Measurements from ENCODE around the gene FADS2. TPM values are rescaled to one million over a fixed set of nuclear protein-coding genes. Genes with fewer than 3 reads are reported as not detected.

The FADS2 gene
- total RNA-seq, 1 experiment from 2014 or later, result 20.6 TPM

DNA sequence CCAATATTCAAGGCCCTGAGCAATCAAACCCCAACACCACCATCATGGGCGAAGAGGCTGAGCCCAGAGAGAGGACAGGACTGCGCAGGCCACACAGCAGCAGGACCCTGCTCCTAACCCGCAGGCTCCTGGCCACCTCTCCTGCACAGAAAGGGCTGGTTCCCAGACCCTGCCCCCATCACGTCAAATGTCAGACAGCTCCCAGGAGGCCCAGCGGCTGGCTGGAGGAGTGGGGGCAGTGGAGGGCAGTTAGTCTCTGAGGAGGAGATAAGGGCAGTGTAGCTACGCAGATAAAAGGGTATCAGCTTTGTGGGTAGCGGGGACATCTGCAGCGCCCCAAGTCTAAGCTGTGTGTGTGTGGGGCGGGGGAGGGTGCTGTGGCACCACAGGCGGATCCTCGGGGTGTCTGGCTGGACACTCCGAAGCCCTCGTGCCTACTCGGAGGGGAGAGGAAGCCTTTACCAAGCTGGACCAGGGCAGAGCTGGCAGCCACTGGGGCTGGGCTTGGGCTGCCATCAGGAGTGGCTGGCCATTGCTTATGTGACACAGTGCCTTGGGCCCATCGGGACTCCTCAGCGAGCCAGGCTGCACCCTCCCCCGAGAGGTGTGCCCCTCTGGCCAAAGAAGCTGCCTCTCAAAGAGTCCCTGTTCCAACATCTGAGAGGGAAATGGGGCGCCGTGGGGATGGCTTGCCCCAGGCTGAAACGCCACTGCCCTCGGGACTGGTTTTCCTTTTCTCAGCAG is 41.8 kb downstream of the FADS2 start:
- no peaks in the 10 kb centered on the region for H3K27me3 Mint-ChIP-seq (ENCODE audit: insufficient read depth, unreplicated experiment)
- no peak overlapping the region for H3K4me3 Mint-ChIP-seq (ENCODE audit: unreplicated experiment)
- no TSS peak for BruUV-seq (replicated peaks)
- no peaks in the 10 kb centered on the region for H3K36me3 Mint-ChIP-seq (ENCODE audit: insufficient read depth, unreplicated experiment)
- DNase-seq (ENCODE audit: unreplicated experiment), result no peak
- TF ChIP-seq CTCF (IDR thresholded peaks at IDR 0.05; ENCODE audit: unreplicated experiment), result no peak
- intact Hi-C loops (cut with micrococcal nuclease), result no loop called here
- H3K4me1 Mint-ChIP-seq (ENCODE audit: insufficient read depth, unreplicated experiment), result peaks cover 18% of the 10 kb centered on the region
- H3K27ac Mint-ChIP-seq (ENCODE audit: low read depth, unreplicated experiment), result no peak overlapping the region
- no peaks in the 10 kb centered on the region for H3K9me3 Mint-ChIP-seq (ENCODE audit: unreplicated experiment)
- CTCF ChIA-PET, result interaction anchor here (0.6 to 4.4 kb wide), 20 partner anchors 9 to 980 kb away, joined by 3 to 32 read pairs (median 4); partner anchors contain the start of gene FADS1
- POLR2A ChIA-PET, result interaction anchor here (1.0 to 1.4 kb wide), 3 partner anchors 20 to 77 kb away, joined by 4 to 6 read pairs (median 4); partner anchors contain the start of gene FEN1

GRCh38 chr11:61870541-61871031 is 42.5 kb downstream of the FADS2 start:
- intact Hi-C loops (cut with micrococcal nuclease), result loop anchor here (1.0 kb wide), 6 partner anchors 18 to 212 kb away; no protein-coding TSS in a partner anchor
- Mint-ChIP-seq H3K36me3 (ENCODE audit: insufficient read depth, unreplicated experiment) (no peaks in the 10 kb centered on the region), H3K9me3 (ENCODE audit: unreplicated experiment) (no peaks in the 10 kb centered on the region), H3K4me1 (ENCODE audit: insufficient read depth, unreplicated experiment) (peaks cover 18% of the 10 kb centered on the region), H3K27ac (ENCODE audit: low read depth, unreplicated experiment) (no peak overlapping the region), H3K27me3 (ENCODE audit: insufficient read depth, unreplicated experiment) (no peaks in the 10 kb centered on the region), H3K4me3 (ENCODE audit: unreplicated experiment) (no peak overlapping the region)
- CTCF ChIA-PET, result interaction anchor here (0.6 to 4.4 kb wide), 21 partner anchors 11 to 980 kb away, joined by 3 to 32 read pairs (median 4); partner anchors contain the start of gene FADS1
- POLR2A ChIA-PET, result interaction anchor here (1.0 to 1.4 kb wide), 3 partner anchors 20 to 77 kb away, joined by 4 to 6 read pairs (median 4); partner anchors contain the start of gene FEN1
- no peak for TF ChIP-seq CTCF (IDR thresholded peaks at IDR 0.05; ENCODE audit: unreplicated experiment)
- DNase-seq (ENCODE audit: unreplicated experiment), result no peak
- BruUV-seq (replicated peaks), result no TSS peak

DNA sequence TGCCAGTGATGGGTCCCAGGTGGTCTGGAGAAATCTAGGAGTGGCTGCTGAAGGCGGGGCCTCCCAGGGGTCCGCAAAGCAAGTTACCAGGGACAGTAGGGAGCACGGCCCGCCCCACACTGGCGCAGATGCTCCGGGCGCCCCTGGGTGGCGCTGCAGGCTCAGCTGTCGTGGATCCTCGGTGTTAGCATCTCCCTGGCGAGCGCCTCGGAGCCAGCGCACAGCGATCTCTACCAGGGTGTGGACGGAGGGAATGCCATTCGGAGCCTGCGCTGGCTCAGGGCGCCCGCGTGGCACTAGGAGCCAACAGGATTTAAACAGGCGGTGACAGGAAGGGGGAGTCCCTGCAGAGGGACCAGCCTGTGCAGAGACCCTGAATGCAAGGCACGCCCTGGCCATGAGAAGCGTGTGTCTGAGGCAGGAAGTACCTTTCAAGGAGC is 43.1 kb downstream of the FADS2 start:
- Mint-ChIP-seq H3K27me3 (ENCODE audit: insufficient read depth, unreplicated experiment) (no peaks in the 10 kb centered on the region), H3K27ac (ENCODE audit: low read depth, unreplicated experiment) (no peak overlapping the region), H3K9me3 (ENCODE audit: unreplicated experiment) (no peaks in the 10 kb centered on the region), H3K36me3 (ENCODE audit: insufficient read depth, unreplicated experiment) (peaks cover 3% of the 10 kb centered on the region), H3K4me3 (ENCODE audit: unreplicated experiment) (no peak overlapping the region), H3K4me1 (ENCODE audit: insufficient read depth, unreplicated experiment) (peaks cover 18% of the 10 kb centered on the region)
- BruUV-seq (replicated peaks), result no TSS peak
- TF ChIP-seq CTCF (IDR thresholded peaks at IDR 0.05; ENCODE audit: unreplicated experiment), result peak; percentile 97
- intact Hi-C loops (cut with micrococcal nuclease), result loop anchor here (1.0 kb wide), 6 partner anchors 17 to 211 kb away; no protein-coding TSS in a partner anchor
- CTCF ChIA-PET, result interaction anchor here (0.5 to 4.4 kb wide), 18 partner anchors 10 to 441 kb away, joined by 3 to 32 read pairs (median 6); partner anchors contain the start of gene FADS1
- DNase-seq (ENCODE audit: unreplicated experiment), result peak; percentile 78
- POLR2A ChIA-PET, result interaction anchor here (1.0 to 1.4 kb wide), 3 partner anchors 19 to 78 kb away, joined by 4 to 6 read pairs (median 4); partner anchors contain the start of gene FEN1

DNA sequence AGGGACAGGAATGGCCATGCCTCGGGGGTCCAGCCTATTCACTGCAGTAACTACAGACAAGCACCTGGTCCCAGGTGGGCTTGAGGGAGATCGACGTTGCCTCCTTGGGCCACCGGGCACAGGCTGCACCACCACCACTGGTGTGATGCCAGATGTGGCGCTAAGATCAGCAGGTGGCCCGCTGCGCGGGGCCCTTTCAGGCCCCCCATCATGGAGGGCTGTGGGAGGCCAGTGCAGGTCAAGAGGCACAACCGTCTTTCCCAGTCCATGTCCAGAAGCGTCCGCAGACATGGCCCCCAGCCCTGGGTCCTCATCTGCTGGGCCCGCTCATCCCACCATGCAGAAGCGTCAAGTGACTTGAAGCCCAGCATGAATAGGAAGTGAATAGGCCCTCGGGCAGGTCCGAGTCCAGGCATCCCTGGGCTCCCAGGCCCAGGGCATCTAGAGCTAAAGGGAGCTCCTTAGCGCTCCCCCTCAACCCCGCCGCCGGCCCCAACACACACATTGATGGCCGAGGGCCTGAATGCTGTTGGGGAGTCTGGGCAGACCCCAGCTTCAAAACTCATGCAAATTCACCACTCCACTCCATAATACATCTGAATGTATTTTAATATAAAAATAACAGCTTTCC is 45.0 kb downstream of the FADS2 start:
- TF ChIP-seq CTCF (IDR thresholded peaks at IDR 0.05; ENCODE audit: unreplicated experiment), result no peak
- peaks cover 6% of the 10 kb centered on the region for H3K36me3 Mint-ChIP-seq (ENCODE audit: insufficient read depth, unreplicated experiment)
- no peaks in the 10 kb centered on the region for H3K9me3 Mint-ChIP-seq (ENCODE audit: unreplicated experiment)
- POLR2A ChIA-PET, result no interaction called here
- no TSS peak for BruUV-seq (replicated peaks)
- peaks cover 18% of the 10 kb centered on the region for H3K4me1 Mint-ChIP-seq (ENCODE audit: insufficient read depth, unreplicated experiment)
- no peak overlapping the region for H3K27ac Mint-ChIP-seq (ENCODE audit: low read depth, unreplicated experiment)
- CTCF ChIA-PET, result interaction anchor here (0.5 to 4.4 kb wide), 5 partner anchors 10 to 1966 kb away, joined by 3 to 32 read pairs (median 4); no protein-coding TSS in a partner anchor
- no peak for DNase-seq (ENCODE audit: unreplicated experiment)
- H3K4me3 Mint-ChIP-seq (ENCODE audit: unreplicated experiment), result no peak overlapping the region
- intact Hi-C loops (cut with micrococcal nuclease), result no loop called here
- no peaks in the 10 kb centered on the region for H3K27me3 Mint-ChIP-seq (ENCODE audit: insufficient read depth, unreplicated experiment)
